ENCODE measurements around the gene DNAJC5.

The DNAJC5 gene

DNA sequence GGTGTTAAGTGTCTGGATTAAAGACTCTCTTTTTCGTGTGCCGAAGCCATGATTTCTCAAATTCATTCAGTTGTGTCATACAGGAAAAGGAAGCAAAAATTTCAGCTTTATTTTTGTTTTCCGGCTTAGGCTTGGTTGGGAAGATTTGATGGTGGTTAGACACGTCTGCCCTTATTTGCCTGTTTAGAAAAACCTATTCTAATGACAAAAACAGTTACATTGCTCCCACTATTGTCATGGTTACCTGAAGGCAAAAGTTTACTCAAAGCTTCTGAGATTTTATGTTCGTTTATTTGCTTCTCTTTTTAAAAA is 982 bp downstream of the DNAJC5 start:
- no peaks in the 10 kb centered on the region for H3K27me3 ChIP-seq (ENCODE audit: control insufficient read depth in 3 of 3, insufficient read depth in 3 of 3, low read depth in 1 of 3, low read length in 3 of 3)
- H3K4me2 ChIP-seq (ENCODE audit: insufficient read depth, low read length, poor library complexity, severe bottlenecking), result peak overlapping the region; percentile 52
- H4K91ac ChIP-seq (ENCODE audit: low read depth, low read length, poor library complexity), result no peak overlapping the region
- no peak overlapping the region for H4K8ac ChIP-seq (ENCODE audit: low read depth, low read length)
- no peak overlapping the region for H2BK5ac ChIP-seq (ENCODE audit: low read length)
- no peak overlapping the region for H3K14ac ChIP-seq (ENCODE audit: low read length)
- H3K36me3 ChIP-seq (replicated peaks in 1 of 2; ENCODE audit: control insufficient read depth in 2 of 2, insufficient read depth in 2 of 2, low read length in 2 of 2), result peaks cover 11 to 26% of the 10 kb centered on the region in 2 donors
- DNase-seq (ENCODE audit: low spot score), result no peak
- no CpG with 5 or more reads among the region's 5 CpGs for WGBS, 2 donors (ENCODE audit: extremely low coverage in 2 of 2, insufficient read length in 2 of 2, insufficient replicate concordance in 1 of 2)
- no peak overlapping the region for H2AK5ac ChIP-seq (ENCODE audit: low read depth, low read length)
- no peak overlapping the region for H3K18ac ChIP-seq (ENCODE audit: low read length)
- peak overlapping the region in 1 of 2 donors; percentile 53 for H3K4me3 ChIP-seq (ENCODE audit: low read length in 2 of 2)
- H2AFZ ChIP-seq (ENCODE audit: low read length), result no peak overlapping the region
- no peak overlapping the region for H2BK120ac ChIP-seq (ENCODE audit: low read depth, low read length)
- H3K23ac ChIP-seq (ENCODE audit: low read depth, low read length, poor library complexity), result no peak overlapping the region
- H2BK15ac ChIP-seq (ENCODE audit: low read length), result no peak overlapping the region
- peaks cover 9 to 12% of the 10 kb centered on the region in 2 donors for H3K4me1 ChIP-seq (ENCODE audit: control insufficient read depth in 2 of 2, insufficient read depth in 1 of 2, low read depth in 1 of 2, low read length in 2 of 2)
- no peak overlapping the region for H2BK12ac ChIP-seq (ENCODE audit: low read length)
- H3K9ac ChIP-seq (ENCODE audit: low read depth, low read length, poor library complexity), result no peak overlapping the region
- no peak overlapping the region for H3K4ac ChIP-seq (ENCODE audit: low read length)
- H3K27ac ChIP-seq (replicated peaks; ENCODE audit: low read length), result no peak overlapping the region
- H3K79me1 ChIP-seq (ENCODE audit: low read depth, low read length), result peaks cover 10% of the 10 kb centered on the region
- no peaks in the 10 kb centered on the region for H3K9me3 ChIP-seq (replicated peaks in 1 of 2; ENCODE audit: control insufficient read depth in 2 of 2, insufficient read depth in 1 of 2, low read depth in 1 of 2, low read length in 2 of 2)

GRCh38 chr20:63896264-63897105 is 1.6 kb downstream of the DNAJC5 start:
- H4K91ac ChIP-seq (ENCODE audit: low read depth, low read length, poor library complexity), result no peak overlapping the region
- H3K4me3 ChIP-seq (ENCODE audit: low read length in 2 of 2), result peak overlapping the region in 1 of 2 donors; percentile 53

GRCh38 chr20:63897978-63898561 is 3.1 kb downstream of the DNAJC5 start:
- H3K23ac ChIP-seq (ENCODE audit: low read depth, low read length, poor library complexity), result no peak overlapping the region
- no peak overlapping the region for H4K91ac ChIP-seq (ENCODE audit: low read depth, low read length, poor library complexity)
- H3K9me3 ChIP-seq (replicated peaks in 1 of 2; ENCODE audit: control insufficient read depth in 2 of 2, insufficient read depth in 1 of 2, low read depth in 1 of 2, low read length in 2 of 2), result no peaks in the 10 kb centered on the region
- no peak overlapping the region for H2AK5ac ChIP-seq (ENCODE audit: low read depth, low read length)
- peaks cover 10% of the 10 kb centered on the region for H3K79me1 ChIP-seq (ENCODE audit: low read depth, low read length)
- no peak overlapping the region for H3K14ac ChIP-seq (ENCODE audit: low read length)
- H3K4me3 ChIP-seq (ENCODE audit: low read length in 2 of 2), result no peak overlapping the region
- peaks cover 9 to 12% of the 10 kb centered on the region in 2 donors for H3K4me1 ChIP-seq (ENCODE audit: control insufficient read depth in 2 of 2, insufficient read depth in 1 of 2, low read depth in 1 of 2, low read length in 2 of 2)
- H3K27me3 ChIP-seq (ENCODE audit: control insufficient read depth in 3 of 3, insufficient read depth in 3 of 3, low read depth in 1 of 3, low read length in 3 of 3), result no peaks in the 10 kb centered on the region
- H3K4me2 ChIP-seq (ENCODE audit: insufficient read depth, low read length, poor library complexity, severe bottlenecking), result no peak overlapping the region
- no peak overlapping the region for H3K4ac ChIP-seq (ENCODE audit: low read length)
- no peak for DNase-seq (ENCODE audit: low spot score)
- no peak overlapping the region for H3K18ac ChIP-seq (ENCODE audit: low read length)
- no peak overlapping the region for H2BK5ac ChIP-seq (ENCODE audit: low read length)
- H2BK12ac ChIP-seq (ENCODE audit: low read length), result no peak overlapping the region
- no peak overlapping the region for H4K8ac ChIP-seq (ENCODE audit: low read depth, low read length)
- no peak overlapping the region for H2BK120ac ChIP-seq (ENCODE audit: low read depth, low read length)
- no peak overlapping the region for H2BK15ac ChIP-seq (ENCODE audit: low read length)
- no CpG with 5 or more reads among the region's 6 CpGs for WGBS, 2 donors (ENCODE audit: extremely low coverage in 2 of 2, insufficient read length in 2 of 2, insufficient replicate concordance in 1 of 2)
- no peak overlapping the region for H3K27ac ChIP-seq (replicated peaks; ENCODE audit: low read length)
- H3K9ac ChIP-seq (ENCODE audit: low read depth, low read length, poor library complexity), result no peak overlapping the region
- H2AFZ ChIP-seq (ENCODE audit: low read length), result no peak overlapping the region
- H3K36me3 ChIP-seq (replicated peaks in 1 of 2; ENCODE audit: control insufficient read depth in 2 of 2, insufficient read depth in 2 of 2, low read length in 2 of 2), result peaks cover 8 to 16% of the 10 kb centered on the region in 2 donors

More at GRCh38 chr20:63896264-63897105, 1.6 kb downstream of the DNAJC5 start:
- no peak overlapping the region for H3K23ac ChIP-seq (ENCODE audit: low read depth, low read length, poor library complexity)
- H3K27ac ChIP-seq (replicated peaks; ENCODE audit: low read length), result no peak overlapping the region
- no peak overlapping the region for H3K9ac ChIP-seq (ENCODE audit: low read depth, low read length, poor library complexity)
- H2AFZ ChIP-seq (ENCODE audit: low read length), result no peak overlapping the region
- no peak overlapping the region for H2AK5ac ChIP-seq (ENCODE audit: low read depth, low read length)
- no peak overlapping the region for H2BK5ac ChIP-seq (ENCODE audit: low read length)
- H3K4ac ChIP-seq (ENCODE audit: low read length), result no peak overlapping the region
- peaks cover 10% of the 10 kb centered on the region for H3K79me1 ChIP-seq (ENCODE audit: low read depth, low read length)
- H2BK12ac ChIP-seq (ENCODE audit: low read length), result no peak overlapping the region
- no peak for DNase-seq (ENCODE audit: low spot score)
- H2BK15ac ChIP-seq (ENCODE audit: low read length), result no peak overlapping the region
- H3K27me3 ChIP-seq (ENCODE audit: control insufficient read depth in 3 of 3, insufficient read depth in 3 of 3, low read depth in 1 of 3, low read length in 3 of 3), result no peaks in the 10 kb centered on the region
- H2BK120ac ChIP-seq (ENCODE audit: low read depth, low read length), result no peak overlapping the region
- H3K9me3 ChIP-seq (replicated peaks in 1 of 2; ENCODE audit: control insufficient read depth in 2 of 2, insufficient read depth in 1 of 2, low read depth in 1 of 2, low read length in 2 of 2), result no peaks in the 10 kb centered on the region
- H3K4me2 ChIP-seq (ENCODE audit: insufficient read depth, low read length, poor library complexity, severe bottlenecking), result peak overlapping the region; percentile 52
- no CpG with 5 or more reads among the region's 18 CpGs for WGBS, 2 donors (ENCODE audit: extremely low coverage in 2 of 2, insufficient read length in 2 of 2, insufficient replicate concordance in 1 of 2)
- no peak overlapping the region for H3K14ac ChIP-seq (ENCODE audit: low read length)
- peaks cover 9 to 12% of the 10 kb centered on the region in 2 donors for H3K4me1 ChIP-seq (ENCODE audit: control insufficient read depth in 2 of 2, insufficient read depth in 1 of 2, low read depth in 1 of 2, low read length in 2 of 2)
- H3K36me3 ChIP-seq (replicated peaks in 1 of 2; ENCODE audit: control insufficient read depth in 2 of 2, insufficient read depth in 2 of 2, low read length in 2 of 2), result peaks cover 8 to 21% of the 10 kb centered on the region in 2 donors
- no peak overlapping the region for H4K8ac ChIP-seq (ENCODE audit: low read depth, low read length)
- H3K18ac ChIP-seq (ENCODE audit: low read length), result no peak overlapping the region

DNA sequence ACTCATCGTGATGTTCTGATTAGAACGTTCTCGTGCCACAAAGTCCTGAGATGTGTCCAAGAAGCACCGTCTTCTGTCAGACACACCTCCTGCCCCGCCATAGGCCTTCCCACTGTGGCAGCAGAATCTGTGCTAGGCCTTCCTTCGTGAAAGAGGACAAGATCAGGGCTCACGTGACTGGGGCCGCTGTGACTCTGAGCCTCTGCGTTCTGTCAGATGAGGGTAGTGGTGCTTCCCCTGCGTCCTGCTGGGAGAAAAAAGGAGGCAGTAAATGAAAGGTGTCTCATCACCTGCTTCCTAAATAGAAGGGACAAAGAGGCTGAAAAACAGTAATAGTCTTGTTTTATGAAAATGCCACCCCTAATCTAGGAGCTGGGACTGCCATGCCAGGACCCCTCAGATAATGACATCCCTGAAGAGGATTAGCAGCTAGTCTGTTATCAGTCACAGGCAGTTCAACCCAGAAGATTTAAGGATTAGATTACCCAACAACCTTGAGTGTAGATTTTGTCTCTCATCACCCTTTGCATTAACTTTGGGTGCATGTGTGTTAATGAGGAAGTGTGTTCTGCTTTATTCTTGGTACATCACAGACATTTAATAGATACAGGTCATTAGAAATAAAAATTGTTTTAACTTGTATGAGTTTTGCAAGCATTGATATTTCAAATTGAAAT is 4.1 kb downstream of the DNAJC5 start:
- Histone ChIP-seq H3K23ac (ENCODE audit: low read depth, low read length, poor library complexity) (no peak overlapping the region), H2AFZ (ENCODE audit: low read length) (no peak overlapping the region), H4K91ac (ENCODE audit: low read depth, low read length, poor library complexity) (no peak overlapping the region), H3K14ac (ENCODE audit: low read length) (no peak overlapping the region), H2BK15ac (ENCODE audit: low read length) (no peak overlapping the region), H2BK5ac (ENCODE audit: low read length) (no peak overlapping the region), H2BK120ac (ENCODE audit: low read depth, low read length) (no peak overlapping the region), H3K27me3 (ENCODE audit: control insufficient read depth in 3 of 3, insufficient read depth in 3 of 3, low read depth in 1 of 3, low read length in 3 of 3) (no peaks in the 10 kb centered on the region), H3K4me1 (ENCODE audit: control insufficient read depth in 2 of 2, insufficient read depth in 1 of 2, low read depth in 1 of 2, low read length in 2 of 2) (peaks cover 9 to 12% of the 10 kb centered on the region in 2 donors), H3K27ac (replicated peaks; ENCODE audit: low read length) (no peak overlapping the region), H2AK5ac (ENCODE audit: low read depth, low read length) (no peak overlapping the region), H3K18ac (ENCODE audit: low read length) (no peak overlapping the region), H2BK12ac (ENCODE audit: low read length) (no peak overlapping the region), H3K9me3 (replicated peaks in 1 of 2; ENCODE audit: control insufficient read depth in 2 of 2, insufficient read depth in 1 of 2, low read depth in 1 of 2, low read length in 2 of 2) (no peaks in the 10 kb centered on the region), H3K4me2 (ENCODE audit: insufficient read depth, low read length, poor library complexity, severe bottlenecking) (no peak overlapping the region), H3K79me1 (ENCODE audit: low read depth, low read length) (peaks cover 14% of the 10 kb centered on the region), H3K4me3 (ENCODE audit: low read length in 2 of 2) (no peak overlapping the region), H3K9ac (ENCODE audit: low read depth, low read length, poor library complexity) (peak overlapping the region; percentile 30), H3K36me3 (replicated peaks in 1 of 2; ENCODE audit: control insufficient read depth in 2 of 2, insufficient read depth in 2 of 2, low read length in 2 of 2) (peaks cover 8 to 18% of the 10 kb centered on the region in 2 donors), H4K8ac (ENCODE audit: low read depth, low read length) (no peak overlapping the region), H3K4ac (ENCODE audit: low read length) (no peak overlapping the region)
- WGBS, 2 donors (ENCODE audit: extremely low coverage in 2 of 2, insufficient read length in 2 of 2, insufficient replicate concordance in 1 of 2), result no CpG with 5 or more reads among the region's 10 CpGs
- DNase-seq (ENCODE audit: low spot score), result no peak
